IMR-90 (cell line): ENCODE data around the gene NEGR1. TPM values are rescaled to one million over a fixed set of nuclear protein-coding genes. Genes with fewer than 3 reads are reported as not detected.

Experiments used
- ATAC-seq: fragments of 200-7000 bp; cut with Tn5 transposase; 2 replicates; pipeline ENCODE4 v1.9.1; 2020; ENCODE audit warnings: low read depth, mild to moderate bottlenecking, moderate library complexity
- BruUV-seq: library from RNA; stranded (reverse); fragments of 400-500 nt; replicated peaks from 2 replicates; lab custom pipeline; 2021; lab: Mats Ljungman, UMichigan
- CTCF ChIA-PET: fragments of 300-600 bp; formaldehyde crosslinking; extraction: SDS; loops from one replicate; lab custom pipeline; 2021; ENCODE audit warnings: antibody characterized with exemption; lab: Yijun Ruan, JAX
- POLR2A ChIA-PET: fragments of 300-600 bp; sonication (Branson Sonifier 250); formaldehyde crosslinking; loops from one replicate; lab custom pipeline; 2022; ENCODE audit warnings: antibody characterized with exemption; ENCODE audit not compliant: unreplicated experiment; lab: Charles Lee
- DNase-seq: peaks from one replicate; pipeline ENCODE4 v3.0.0; 2013
- H2AFZ ChIP-seq: replicated peaks from 2 replicates; pipeline ENCODE3; 2013; ENCODE audit warnings: low read length, mild to moderate bottlenecking; ENCODE audit not compliant: poor library complexity
- H2AK5ac ChIP-seq: 2 replicates; pipeline ENCODE4 v1.6.1; 2013; ENCODE audit warnings: low read depth, low read length, inconsistent platforms
- H2AK9ac ChIP-seq: replicated peaks from 2 replicates; pipeline ENCODE3; 2013; ENCODE audit warnings: mild to moderate bottlenecking, low read depth, low read length, moderate library complexity; ENCODE audit not compliant: poor library complexity
- H2BK120ac ChIP-seq: 2 replicates; pipeline ENCODE4 v1.6.1; 2013; ENCODE audit warnings: low read depth, low read length, inconsistent platforms
- H2BK15ac ChIP-seq: 3 replicates; pipeline ENCODE4 v1.6.1; 2013; ENCODE audit warnings: low read depth, low read length, inconsistent platforms
- H2BK20ac ChIP-seq: 2 replicates; pipeline ENCODE4 v1.6.1; 2013; ENCODE audit warnings: low read depth, mild to moderate bottlenecking, inconsistent platforms, low read length, moderate library complexity
- H2BK5ac ChIP-seq: 2 replicates; pipeline ENCODE4 v1.6.1; 2013; ENCODE audit warnings: mild to moderate bottlenecking, low read depth, low read length, inconsistent platforms; ENCODE audit not compliant: poor library complexity, severe bottlenecking
- H3K14ac ChIP-seq: replicated peaks from 2 replicates; pipeline ENCODE4 v1.6.1; 2013; ENCODE audit warnings: low read depth, low read length, inconsistent platforms
- H3K18ac ChIP-seq: 2 replicates; pipeline ENCODE4 v1.6.1; 2013; ENCODE audit warnings: low read depth, low read length, control low read depth
- H3K23ac ChIP-seq: 2 replicates; pipeline ENCODE4 v1.6.1; 2013; ENCODE audit warnings: low read depth, low read length, inconsistent platforms
- H3K27ac ChIP-seq: 2 replicates; pipeline ENCODE4 v1.5.1; 2013; ENCODE audit warnings: mild to moderate bottlenecking, control low read depth, low read length; ENCODE audit not compliant: insufficient read depth
- H3K27me3 ChIP-seq: 2 replicates; pipeline ENCODE4 v1.6.1; 2013; ENCODE audit warnings: low read length; ENCODE audit not compliant: control insufficient read depth, insufficient read depth
- H3K36me3 ChIP-seq: 2 replicates; pipeline ENCODE4 v1.6.1; 2013; ENCODE audit warnings: low read length, mixed read lengths; ENCODE audit not compliant: control insufficient read depth, insufficient read depth
- H3K4ac ChIP-seq: 2 replicates; pipeline ENCODE4 v1.6.1; 2013; ENCODE audit warnings: low read depth, low read length, inconsistent platforms
- H3K4me1 ChIP-seq: 2 replicates; pipeline ENCODE4 v1.6.1; 2013; ENCODE audit warnings: low read length, mixed read lengths; ENCODE audit not compliant: control insufficient read depth, insufficient read depth
- H3K4me2 ChIP-seq: 2 replicates; pipeline ENCODE4 v1.6.1; 2013; ENCODE audit warnings: low read depth, mild to moderate bottlenecking, control low read depth, low read length, moderate library complexity
- H3K4me3 ChIP-seq: 2 replicates; pipeline ENCODE4 v1.5.1; 2013; ENCODE audit warnings: low read depth, mild to moderate bottlenecking, control low read depth, low read length, moderate library complexity; ENCODE audit not compliant: insufficient read depth
- H3K56ac ChIP-seq: 2 replicates; pipeline ENCODE4 v1.6.1; 2013; ENCODE audit warnings: low read length, inconsistent platforms; ENCODE audit not compliant: insufficient read depth; ENCODE audit errors: extremely low read depth
- H3K79me1 ChIP-seq, 2 experiments: 2 replicates each; pipeline ENCODE4 v1.6.1; 2013; ENCODE audit warnings: low read length in 2 of 2, inconsistent platforms in 1 of 2, low read depth in 1 of 2
- H3K9ac ChIP-seq: 2 replicates; pipeline ENCODE4 v1.6.1; 2013; ENCODE audit warnings: low read depth, low read length, control low read depth
- H3K9me1 ChIP-seq: 2 replicates; pipeline ENCODE4 v1.6.1; 2013; ENCODE audit warnings: low read length, inconsistent platforms; ENCODE audit not compliant: insufficient read depth
- H3K9me3 ChIP-seq: 2 replicates; pipeline ENCODE4 v1.6.1; 2013; ENCODE audit warnings: low read length; ENCODE audit not compliant: control insufficient read depth, insufficient read depth
- H4K20me1 ChIP-seq: 2 replicates; pipeline ENCODE4 v1.6.1; 2013; ENCODE audit warnings: low read length, inconsistent platforms; ENCODE audit not compliant: insufficient read depth
- H4K5ac ChIP-seq: 2 replicates; pipeline ENCODE4 v1.6.1; 2013; ENCODE audit warnings: mild to moderate bottlenecking, low read depth, low read length, control low read depth
- H4K8ac ChIP-seq, 2 experiments: 2 replicates each; pipeline ENCODE4 v1.6.1; 2013; ENCODE audit warnings: low read depth in 2 of 2, low read length in 2 of 2, control low read depth in 1 of 2, inconsistent platforms in 1 of 2
- H4K91ac ChIP-seq: 2 replicates; pipeline ENCODE4 v1.6.1; 2013; ENCODE audit warnings: low read depth, low read length, inconsistent platforms; ENCODE audit not compliant: insufficient read depth
- MXI1 ChIP-seq: IDR thresholded peaks from 2 replicates; pipeline ENCODE4 v1.6.1; 2012; ENCODE audit warnings: low read depth, mild to moderate bottlenecking, low read length, moderate library complexity, borderline replicate concordance
- SMC3 ChIP-seq: fragments of 150-350 bp; IDR thresholded peaks from 2 replicates; pipeline ENCODE4 v1.6.1; 2016; ENCODE audit warnings: low read depth, mild to moderate bottlenecking, antibody characterized with exemption, low read length, moderate library complexity
- WGBS, 2 experiments: methylation state at CpG; one replicate each; pipeline versions ENCODE4 v1.1.5 to v1.1.7; 2013; ENCODE audit warnings: missing lambda C conversion rate in 2 of 2; ENCODE audit not compliant: insufficient read length in 1 of 2; ENCODE audit errors: extremely low coverage in 2 of 2; 5-methylcytosine and 5-hydroxymethylcytosine counted together
- dilution Hi-C: fragments of 300-500 bp; cut with HindIII; formaldehyde crosslinking; loops from one replicate; pipeline ENCODE4 v1.14.3; 2018; ENCODE audit warnings: low sequenced_read_pairs; ENCODE audit not compliant: unreplicated experiment
- in situ Hi-C: fragments of 300-500 bp; cut with MboI; formaldehyde crosslinking; loops from 3 replicates; pipeline ENCODE4 v1.14.3; 2019; ENCODE audit warnings: low sequenced_read_pairs, inconsistent platforms, mixed read lengths
- intact Hi-C: fragments of 100-400 bp; cut with micrococcal nuclease; formaldehyde crosslinking; loops from 2 replicates; pipeline ENCODE4 v1.10.0; 2022
- polyA plus RNA-seq, 3 experiments: library from polyadenylated mRNA; depleted of rRNA; stranded (reverse); fragments of >200 nt; gene quantifications; 2 replicates each; pipeline ENCODE4 v1.2.3, GENCODE V29; 2012; ENCODE audit warnings: low replicate concordance in 1 of 3
- total RNA-seq: library from RNA; depleted of rRNA; stranded (reverse); fragments of >200 nt; gene quantifications from 2 replicates; pipeline ENCODE4 v1.2.3, GENCODE V29; 2012

NEGR1 gene
- total and polyA plus RNA-seq, 2 of the 4 experiments (the other 2 are of a cell fraction) = 5.1 to 9.1 TPM

GRCh38 chr1:71721532-71721931 lies 560.8 kb downstream of the NEGR1 start:
- no peak overlapping the region for H2BK120ac ChIP-seq
- no peak overlapping the region for H2BK5ac ChIP-seq
- H4K5ac ChIP-seq = no peak overlapping the region
- no peaks in the 10 kb centered on the region for H3K4me1 ChIP-seq
- H4K8ac ChIP-seq = no peak overlapping the region
- no peaks in the 10 kb centered on the region for H3K9me3 ChIP-seq
- H3K36me3 ChIP-seq = no peaks in the 10 kb centered on the region
- dilution Hi-C loops (no loop called here), in situ Hi-C loops (no loop called here), intact Hi-C loops (no loop called here)
- no peak overlapping the region for H3K23ac ChIP-seq
- no TSS peak for BruUV-seq
- no peaks in the 10 kb centered on the region for H3K79me1 ChIP-seq
- H4K91ac ChIP-seq = no peak overlapping the region
- H3K9me1 ChIP-seq = no peaks in the 10 kb centered on the region
- no peak overlapping the region for H2AFZ ChIP-seq
- H3K4me3 ChIP-seq = no peak overlapping the region
- no peak overlapping the region for H2BK20ac ChIP-seq
- no peak overlapping the region for H3K14ac ChIP-seq
- ATAC-seq = no peak
- no peak overlapping the region for H3K4ac ChIP-seq
- TF ChIP-seq SMC3 = no peak
- TF ChIP-seq MXI1 = no peak
- H4K20me1 ChIP-seq = no peaks in the 10 kb centered on the region
- POLR2A ChIA-PET = no interaction called here
- no peaks in the 10 kb centered on the region for H3K27me3 ChIP-seq
- H2AK5ac ChIP-seq = no peak overlapping the region
- no peak overlapping the region for H2AK9ac ChIP-seq
- no peak overlapping the region for H3K27ac ChIP-seq
- H3K56ac ChIP-seq = no peak overlapping the region
- no peak for DNase-seq
- no peak overlapping the region for H3K9ac ChIP-seq
- CTCF ChIA-PET = no interaction called here
- H3K4me2 ChIP-seq = no peak overlapping the region
- no CpG with 5 or more reads among the region's 2 CpGs for WGBS, 2 experiments
- H3K18ac ChIP-seq = no peak overlapping the region
- H2BK15ac ChIP-seq = no peak overlapping the region
